NCI-H128 (cell line): ENCODE results near the gene IER2.
A peak's percentile ranks its signal among the peaks of the same experiment; 100 is the strongest.
"Not testable (repeated sequence)": the region's sequence is repeated elsewhere in the genome, so short reads cannot be mapped to it uniquely, and the experiment has no call there.

Experiments
- DNase-seq: peaks from one replicate; lab custom pipeline; 2025; ENCODE audit not compliant: unreplicated experiment; lab: John Stamatoyannopoulos, UW

Gene IER2

DNA sequence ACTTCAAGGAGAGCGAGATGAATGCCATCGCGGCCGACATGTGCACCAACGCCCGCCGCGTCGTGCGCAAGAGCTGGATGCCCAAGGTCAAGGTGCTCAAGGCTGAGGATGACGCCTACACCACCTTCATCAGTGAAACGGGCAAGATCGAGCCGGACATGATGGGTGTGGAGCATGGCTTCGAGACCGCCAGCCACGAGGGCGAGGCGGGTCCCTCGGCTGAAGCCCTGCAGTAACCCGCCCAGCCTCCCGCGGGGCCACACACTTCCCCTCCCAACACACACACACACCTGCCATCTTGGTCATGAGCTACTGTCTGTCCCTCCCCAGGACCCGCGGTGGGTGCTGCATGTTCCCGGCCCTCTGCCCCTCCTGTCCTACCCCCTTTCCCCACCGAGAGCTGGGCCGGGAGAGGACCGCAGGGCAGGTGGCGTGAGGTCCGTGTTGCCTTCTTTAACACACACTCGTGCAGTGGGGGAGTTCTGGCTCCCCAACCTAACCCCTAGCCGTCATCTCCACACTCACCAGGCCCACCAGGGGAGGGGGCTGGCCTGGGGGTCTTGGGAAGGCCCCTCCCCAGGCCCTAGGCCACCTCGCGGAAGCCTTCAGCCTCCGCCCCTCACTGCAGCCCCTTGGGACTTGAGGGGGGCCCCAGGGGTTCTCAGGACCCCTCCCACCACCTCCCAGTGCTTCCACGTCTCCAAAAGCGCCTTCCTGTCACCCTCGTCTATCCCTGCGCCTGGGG is 11.9 kb upstream of the IER2 start:
- no peak for DNase-seq

GRCh38 chr19:13138916-13139198 is 11.4 kb upstream of the IER2 start:
- DNase-seq = no peak

GRCh38 chr19:13139633-13140311 is 10.4 kb upstream of the IER2 start:
- DNase-seq = no peak

- DNase-seq = no peak
These were observed 3.2 kb upstream of the IER2 start for GRCh38 chr19:13146763-13147563.

DNA sequence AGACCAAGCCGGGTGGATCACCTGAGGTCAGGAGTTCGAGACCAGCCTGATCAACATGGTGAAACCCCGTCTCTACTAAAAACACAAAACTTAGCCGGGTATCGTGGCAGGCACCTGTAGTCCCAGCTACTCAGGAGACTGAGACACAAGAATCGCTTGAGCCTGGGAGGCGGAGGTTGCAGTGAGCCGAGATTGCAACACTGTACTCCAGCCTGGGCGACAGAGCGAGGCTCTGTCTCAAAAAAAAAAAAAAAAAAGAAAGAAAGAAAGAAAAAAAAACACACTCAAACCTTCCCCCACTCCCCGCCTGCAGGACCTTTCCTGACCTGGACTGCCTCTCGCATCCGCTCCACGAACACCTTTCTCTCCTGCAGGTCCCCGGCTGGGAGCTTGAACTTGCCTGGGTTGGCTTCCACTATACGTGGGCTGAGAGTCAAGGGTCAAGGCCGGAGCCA is 1.0 kb upstream of the IER2 start:
- not testable (repeated sequence) for DNase-seq

DNA sequence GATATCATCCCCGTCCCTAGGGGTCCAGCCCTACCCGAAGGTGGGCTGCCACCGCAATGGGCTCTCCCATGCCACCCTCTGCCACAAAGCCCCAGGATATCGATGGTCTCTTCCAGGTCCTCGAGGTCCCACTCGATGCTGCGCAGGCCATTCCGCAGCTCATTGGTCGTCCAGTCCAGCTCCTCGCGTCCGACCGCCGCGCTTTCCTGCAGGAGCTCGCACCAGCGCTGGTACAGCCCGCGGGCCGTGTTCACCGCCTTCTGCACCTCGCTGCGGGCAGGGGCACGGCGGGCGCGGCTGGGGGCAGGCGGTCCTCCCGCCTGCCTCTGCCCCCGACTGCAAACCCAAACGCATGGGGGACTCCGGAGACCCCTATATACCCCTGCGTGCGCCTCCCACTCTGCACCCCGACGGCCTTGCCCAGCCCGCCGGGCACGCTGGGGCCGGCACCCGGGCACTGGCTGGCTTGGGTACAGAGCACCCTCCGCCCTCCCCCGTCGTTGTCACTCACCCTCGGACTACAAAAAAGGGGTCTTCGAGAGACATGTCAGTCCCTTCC is 504 bp upstream of the IER2 start:
- no peak for DNase-seq

DNA sequence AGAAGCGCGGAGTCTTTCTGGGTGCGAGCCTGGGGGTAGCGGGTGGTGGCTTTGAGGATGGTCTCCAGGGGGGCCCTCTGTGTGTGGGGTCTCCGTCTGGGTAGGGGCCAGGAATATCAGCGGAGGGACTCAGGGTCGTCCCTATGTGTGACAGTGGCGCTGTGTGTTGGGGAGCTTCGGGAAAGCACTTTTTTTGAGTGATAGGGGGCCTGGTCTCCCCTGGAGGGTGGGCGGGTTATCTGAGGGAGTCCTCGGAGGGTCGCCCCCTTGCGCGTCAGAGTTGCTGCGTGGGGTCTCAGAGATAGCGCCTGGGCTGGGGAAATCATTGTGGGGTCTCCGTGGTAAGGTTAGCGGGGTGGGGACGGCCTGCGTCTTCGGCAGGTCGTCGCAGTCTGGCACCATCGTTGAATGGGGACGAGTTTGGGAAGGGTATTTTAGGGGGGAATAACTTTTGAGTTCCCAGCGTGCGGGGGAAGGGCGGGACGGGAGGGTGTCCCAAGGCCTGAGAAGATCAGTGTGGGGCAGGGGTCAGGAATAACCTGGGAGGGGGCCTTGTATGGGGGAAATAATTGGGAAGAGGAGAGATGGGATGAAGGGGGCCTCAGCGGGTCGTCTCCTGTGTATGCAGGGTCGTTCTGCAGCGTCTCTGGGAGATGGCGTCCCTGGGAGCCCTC is 857 bp downstream of the IER2 start:
- DNase-seq = no peak

GRCh38 chr19:13151605-13152355 is 1.6 kb downstream of the IER2 start:
- DNase-seq = peak; percentile 94

DNA sequence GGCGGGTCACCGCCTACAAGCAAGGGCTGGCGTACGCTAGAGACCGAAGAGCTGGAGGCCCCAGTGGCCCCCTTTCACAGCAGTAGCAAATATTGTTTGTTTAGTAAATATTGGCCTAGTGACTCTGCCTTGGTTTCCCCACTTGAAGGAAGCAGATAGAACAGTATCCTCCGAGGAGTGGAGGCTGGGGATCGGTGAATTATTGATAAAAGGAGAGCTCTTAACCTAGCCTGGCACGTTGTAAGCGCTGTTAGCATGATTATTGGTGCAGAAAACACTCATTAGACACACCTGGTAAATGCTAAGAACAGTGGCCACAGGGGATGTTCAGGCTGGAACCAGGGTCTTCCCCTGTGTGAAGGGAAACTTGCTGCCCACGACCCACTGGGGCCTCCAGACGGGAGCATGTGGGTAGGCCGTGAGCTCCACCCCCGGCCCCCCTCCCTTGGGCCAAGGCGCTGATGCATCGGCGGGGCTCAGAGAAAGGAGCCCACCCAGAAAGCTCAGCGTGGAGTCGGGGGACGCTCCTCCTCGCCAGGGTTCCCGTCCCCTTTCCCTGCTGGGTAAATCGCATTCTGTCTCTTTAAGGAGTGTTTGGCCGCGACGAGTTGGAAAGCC is 2.3 kb downstream of the IER2 start:
- DNase-seq = no peak

- DNase-seq = peak; percentile 87
These were observed 2.9 kb downstream of the IER2 start for GRCh38 chr19:13152974-13153568.

DNA sequence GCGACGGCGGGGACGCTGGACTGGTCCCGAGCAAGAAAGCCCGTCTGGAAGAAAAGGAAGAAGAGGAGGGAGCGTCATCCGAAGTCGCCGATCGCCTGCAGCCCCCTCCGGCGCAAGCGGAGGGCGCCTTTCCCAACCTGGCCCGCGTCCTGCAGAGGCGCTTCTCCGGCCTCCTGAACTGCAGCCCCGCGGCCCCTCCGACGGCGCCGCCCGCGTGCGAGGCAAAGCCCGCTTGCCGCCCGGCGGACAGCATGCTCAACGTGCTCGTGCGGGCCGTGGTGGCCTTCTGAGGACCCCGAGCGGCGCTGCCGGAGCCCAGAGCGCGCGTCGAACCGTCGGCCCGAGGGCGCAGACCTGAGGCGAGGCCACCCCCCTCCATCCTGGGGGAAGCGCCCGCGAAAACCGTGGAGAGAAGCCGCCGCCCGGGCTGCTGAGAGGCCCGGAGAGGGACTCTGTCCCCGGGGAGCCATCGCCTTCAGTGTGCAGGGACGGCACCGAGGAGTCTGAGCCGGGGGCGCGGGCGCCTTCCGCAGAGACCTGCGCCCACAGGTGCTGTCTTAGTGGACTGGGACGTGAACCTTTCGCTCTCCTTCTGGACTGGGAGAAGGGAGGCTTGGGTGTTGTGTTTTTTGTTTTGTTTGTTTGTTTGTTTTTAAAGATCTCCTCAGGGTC is 3.5 kb downstream of the IER2 start:
- no peak for DNase-seq

DNA sequence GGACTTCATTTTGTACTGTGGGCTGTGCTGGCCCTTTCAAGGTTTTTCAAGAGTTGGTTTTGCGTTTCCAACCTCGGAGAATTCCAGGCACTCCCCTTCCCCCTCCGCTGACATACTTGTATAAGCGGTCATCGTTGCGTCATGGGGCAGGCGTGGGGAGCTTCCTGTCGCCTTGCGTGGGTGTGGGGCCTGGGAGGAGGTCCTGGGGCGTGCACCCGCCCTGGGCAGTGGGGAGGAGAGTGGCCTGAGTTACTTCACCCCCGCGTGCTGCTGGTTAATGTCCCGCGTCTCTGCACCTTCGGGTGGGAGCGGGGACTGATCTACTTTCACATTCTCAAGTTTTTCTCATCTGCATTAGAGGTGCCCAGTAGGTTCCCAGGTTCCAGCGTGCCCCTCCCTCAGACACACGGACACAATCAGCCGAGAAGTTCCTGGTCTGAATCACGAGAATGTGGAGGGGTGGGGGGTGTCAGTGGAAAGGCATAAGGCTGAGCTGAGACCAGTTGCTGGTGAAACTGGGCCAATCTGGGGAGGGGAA is 4.1 kb downstream of the IER2 start:
- no peak for DNase-seq

GRCh38 chr19:13154911-13155471 is 4.8 kb downstream of the IER2 start:
- DNase-seq = peak; percentile 44

DNA sequence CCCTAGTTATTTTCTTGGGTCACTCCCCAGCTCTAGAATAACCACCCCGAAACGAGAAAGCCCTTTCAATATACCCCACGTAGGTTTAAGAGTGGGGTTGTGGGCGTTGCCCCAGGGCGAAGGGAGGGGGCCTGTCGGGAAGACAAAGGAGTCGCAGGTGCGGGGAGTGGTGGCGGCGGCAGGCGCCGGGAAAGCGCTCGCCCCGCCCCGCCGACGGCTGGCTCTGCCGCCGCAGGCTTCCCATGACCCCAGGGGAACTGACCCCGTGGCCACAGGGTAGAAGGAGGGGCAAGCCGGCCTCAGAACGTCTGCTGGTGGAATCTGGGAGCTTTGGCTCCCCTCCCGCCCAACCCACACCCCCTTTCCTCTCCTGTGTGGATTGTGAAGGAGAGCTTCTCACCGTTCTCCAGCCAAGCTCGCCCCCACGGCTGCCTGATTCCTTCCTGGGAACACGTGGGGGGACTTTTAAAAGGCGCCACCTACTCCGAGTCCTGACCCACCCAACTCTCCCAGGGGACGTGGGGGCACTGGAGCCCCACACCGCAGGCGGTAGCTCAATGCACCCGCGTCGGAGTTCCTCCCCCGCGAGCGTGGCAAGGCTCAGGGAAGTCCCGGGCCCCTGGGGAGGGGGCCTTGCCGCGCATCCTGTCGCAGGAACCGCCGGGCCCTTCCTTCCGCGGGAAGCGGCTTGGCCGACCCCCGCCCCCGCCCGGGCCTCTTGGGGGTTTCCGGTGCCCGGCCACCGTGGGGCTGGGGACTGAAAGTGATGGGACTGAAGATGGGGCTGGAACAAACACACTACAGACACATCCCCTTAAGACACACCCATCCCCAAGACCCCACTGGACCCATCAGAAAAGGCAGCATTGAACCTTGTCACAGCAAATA is 5.5 kb downstream of the IER2 start:
- no peak for DNase-seq

GRCh38 chr19:13159713-13160112 is 9.5 kb downstream of the IER2 start:
- DNase-seq = no peak

- no peak for DNase-seq
These were observed 10.3 kb downstream of the IER2 start for GRCh38 chr19:13160557-13160956.
